ENCODE data around the gene RNF13. TPM values are rescaled to one million over a fixed set of nuclear protein-coding genes. Genes with fewer than 3 reads are reported as not detected.

Gene RNF13
- total and polyA plus RNA-seq, 2 donors (not counting 1 experiment from before 2014, with no cell fraction given) = 38.0 to 86.5 TPM

- H3K27me3 Mint-ChIP-seq = peaks cover 7% of the 10 kb centered on the region
- no peak for ATAC-seq (ENCODE audit: low read depth)
- Histone ChIP-seq H3K9me3 (ENCODE audit: control extremely low read depth in 1 of 3, control insufficient read depth in 2 of 3, insufficient read depth in 1 of 3, low read length in 2 of 3) (no peaks in the 10 kb centered on the region), H2AFZ (ENCODE audit: insufficient read depth, low read depth, low read length, poor library complexity, severe bottlenecking) (no peak overlapping the region), H3K27me3 (replicated peaks in 1 of 4; ENCODE audit: control extremely low read depth in 1 of 4, control insufficient read depth in 3 of 4, insufficient read depth in 4 of 4, low read length in 3 of 4) (peaks cover 0 to 3% (median 0%) of the 10 kb centered on the region in 4 experiments), H4K20me1 (ENCODE audit: control insufficient read depth, insufficient read depth, low read length, poor library complexity, severe bottlenecking) (no peaks in the 10 kb centered on the region), H3K36me3 (replicated peaks in 1 of 2; ENCODE audit: control extremely low read depth in 1 of 2, control insufficient read depth in 1 of 2, extremely low read depth in 1 of 2, insufficient read depth in 2 of 2, low read length in 1 of 2) (no peaks in the 10 kb centered on the region), H3K4me3 (ENCODE audit: control extremely low read depth in 1 of 5, extremely low read depth in 1 of 5, insufficient read depth in 1 of 5, low read depth in 2 of 5, low read length in 4 of 5) (no peak overlapping the region), H3K9ac (ENCODE audit: low read length) (no peak overlapping the region), H3K27ac (ENCODE audit: low read length in 2 of 2) (no peak overlapping the region), H3K79me2 (ENCODE audit: control insufficient read depth, insufficient read depth, low read length) (peaks cover 3% of the 10 kb centered on the region), H3K4me1 (ENCODE audit: control insufficient read depth in 2 of 2, insufficient read depth in 2 of 2, low read length in 2 of 2) (peaks cover 5 to 16% of the 10 kb centered on the region in 2 donors), H3K4me2 (replicated peaks; ENCODE audit: low read depth, low read length, poor library complexity, severe bottlenecking) (peak overlapping the region; percentile 41)
- POLR2A ChIA-PET = interaction anchor here (1.0 kb wide), 1 partner anchor 42 kb away, joined by 3 read pairs; no protein-coding TSS in a partner anchor
- no peaks in the 10 kb centered on the region for H3K9me3 Mint-ChIP-seq (ENCODE audit: insufficient read depth)
- CTCF ChIA-PET = interaction anchor here (0.6 to 3.7 kb wide), 31 partner anchors 8 to 695 kb away, joined by 3 to 307 read pairs (median 6); partner anchors contain the start of genes ANKUB1 and COMMD2
- no CpG with 5 or more reads among the region's 4 CpGs for WGBS (ENCODE audit: insufficient coverage)
- DNase-seq = peak; percentile 73
- TF ChIP-seq EZH2 (IDR thresholded peaks at IDR 0.05; ENCODE audit: borderline replicate concordance, insufficient read depth, low read depth, low read length, poor library complexity, severe bottlenecking) (no peak), CTCF (IDR thresholded peaks at IDR 0.05) (peak; percentile 93)
- no peak overlapping the region for H3K27ac Mint-ChIP-seq
- H3K4me1 Mint-ChIP-seq = peaks cover 21% of the 10 kb centered on the region
- H3K4me3 Mint-ChIP-seq = no peak overlapping the region
- intact Hi-C loops (cut with micrococcal nuclease) = loop anchor here (1.0 to 2.0 kb wide), 3 partner anchors 26 to 43 kb away; no protein-coding TSS in a partner anchor
These were observed 4.7 kb upstream of the RNF13 start for GRCh38 chr3:149808209-149808829.

- H3K4me1 Mint-ChIP-seq = peaks cover 32% of the 10 kb centered on the region
- Histone ChIP-seq H3K27ac (ENCODE audit: low read length in 2 of 2) (no peak overlapping the region), H3K27me3 (replicated peaks in 1 of 4; ENCODE audit: control extremely low read depth in 1 of 4, control insufficient read depth in 3 of 4, insufficient read depth in 4 of 4, low read length in 3 of 4) (peaks cover 0 to 3% (median 0%) of the 10 kb centered on the region in 4 experiments), H3K4me3 (ENCODE audit: control extremely low read depth in 1 of 5, extremely low read depth in 1 of 5, insufficient read depth in 1 of 5, low read depth in 2 of 5, low read length in 4 of 5) (no peak overlapping the region), H3K9me3 (ENCODE audit: control extremely low read depth in 1 of 3, control insufficient read depth in 2 of 3, insufficient read depth in 1 of 3, low read length in 2 of 3) (no peaks in the 10 kb centered on the region), H3K36me3 (replicated peaks in 1 of 2; ENCODE audit: control extremely low read depth in 1 of 2, control insufficient read depth in 1 of 2, extremely low read depth in 1 of 2, insufficient read depth in 2 of 2, low read length in 1 of 2) (no peaks in the 10 kb centered on the region), H3K79me2 (ENCODE audit: control insufficient read depth, insufficient read depth, low read length) (peaks cover 17% of the 10 kb centered on the region), H4K20me1 (ENCODE audit: control insufficient read depth, insufficient read depth, low read length, poor library complexity, severe bottlenecking) (no peaks in the 10 kb centered on the region), H3K4me2 (replicated peaks; ENCODE audit: low read depth, low read length, poor library complexity, severe bottlenecking) (no peak overlapping the region), H3K9ac (ENCODE audit: low read length) (no peak overlapping the region), H2AFZ (ENCODE audit: insufficient read depth, low read depth, low read length, poor library complexity, severe bottlenecking) (no peak overlapping the region), H3K4me1 (ENCODE audit: control insufficient read depth in 2 of 2, insufficient read depth in 2 of 2, low read length in 2 of 2) (peaks cover 13 to 24% of the 10 kb centered on the region in 2 donors)
- H3K27me3 Mint-ChIP-seq = peaks cover 7% of the 10 kb centered on the region
- ChIA-PET POLR2A (no interaction called here), CTCF (interaction anchor here (1.9 to 3.7 kb wide), 6 partner anchors 10 to 54 kb away, joined by 9 to 307 read pairs (median 14); no protein-coding TSS in a partner anchor)
- no peak for TF ChIP-seq CTCF (IDR thresholded peaks at IDR 0.05)
- TF ChIP-seq EZH2 (IDR thresholded peaks at IDR 0.05; ENCODE audit: borderline replicate concordance, insufficient read depth, low read depth, low read length, poor library complexity, severe bottlenecking) = no peak
- intact Hi-C loops (cut with micrococcal nuclease) = loop anchor here (2.0 to 10.0 kb wide), 4 partner anchors 27 to 815 kb away; partner anchors contain the start of genes EIF2A, GYG1, HLTF and SERP1
- no peaks in the 10 kb centered on the region for H3K9me3 Mint-ChIP-seq (ENCODE audit: insufficient read depth)
- no peak for DNase-seq
- no peak for ATAC-seq (ENCODE audit: low read depth)
- H3K27ac Mint-ChIP-seq = no peak overlapping the region
- no peak overlapping the region for H3K4me3 Mint-ChIP-seq
These were observed 3.3 kb upstream of the RNF13 start for GRCh38 chr3:149809699-149810098.
